Breast epithelium (tissue), 4 donors: ENCODE results near the gene ABCA13. TPM values are rescaled to one million over a fixed set of nuclear protein-coding genes. Genes with fewer than 3 reads are reported as not detected.

Experiments used
- DNase-seq, 2 donors: peaks; one replicate each; pipeline ENCODE4 v3.0.0-alpha.2; 2019; ENCODE audit warnings: low spot score in 2 of 2
- H3K27ac ChIP-seq, 2 donors: fragments of 200-600 bp; sonication (generic) in 1 of 2; one replicate each; pipeline ENCODE4 v1.5.1; 2016 to 2019; ENCODE audit warnings: mild to moderate bottlenecking in 1 of 2
- H3K27me3 ChIP-seq, 2 donors: fragments of 200-600 bp; sonication (generic) in 1 of 2; one replicate each; pipeline versions ENCODE4 v1.5.1 to v1.6.0; 2017 to 2019; ENCODE audit warnings: control low read depth in 1 of 2, mild to moderate bottlenecking in 1 of 2
- H3K36me3 ChIP-seq: fragments of 200-600 bp; one replicate; pipeline ENCODE4 v1.5.1; 2019
- H3K4me1 ChIP-seq, 2 donors: fragments of 200-600 bp; sonication (generic); one replicate each; pipeline ENCODE4 v1.5.1; 2016 to 2019; ENCODE audit warnings: control low read depth in 1 of 2
- H3K4me3 ChIP-seq, 3 donors: fragments of 200-600 bp; sonication (generic); 1 replicate in 2 of 3; 2 replicates in 1 of 3; pipeline ENCODE4 v1.5.1; 2016 to 2019; ENCODE audit warnings: mild to moderate bottlenecking in 3 of 3, moderate library complexity in 2 of 3
- H3K9me3 ChIP-seq, 2 donors: fragments of 200-600 bp; sonication (generic) in 1 of 2; one replicate each; pipeline ENCODE4 v1.5.1; 2016 to 2019; ENCODE audit warnings: control low read depth in 1 of 2
- CTCF ChIP-seq, 3 donors: fragments of 450-650 bp; IDR thresholded peaks; one replicate each; pipeline ENCODE4 v1.5.1; 2016 to 2017; ENCODE audit warnings: antibody characterized with exemption in 3 of 3, mild to moderate bottlenecking in 3 of 3, moderate library complexity in 3 of 3
- POLR2A ChIP-seq: fragments of 450-650 bp; IDR thresholded peaks from one replicate; pipeline ENCODE4 v1.6.1; 2016; ENCODE audit warnings: antibody characterized with exemption, mild to moderate bottlenecking, moderate library complexity
- POLR2AphosphoS5 ChIP-seq, 3 donors: sonication (generic); formaldehyde crosslinking; IDR thresholded peaks; one replicate each; pipeline ENCODE4 v1.6.1; 2017; ENCODE audit warnings: antibody characterized with exemption in 3 of 3
- intact Hi-C: fragments of 100-400 bp; cut with DNase I; formaldehyde crosslinking; loops from one replicate; pipeline ENCODE4 v1.15.1; 2023; ENCODE audit warnings: low total_unique reads
- total RNA-seq, 3 donors: library from RNA; depleted of rRNA; stranded (reverse); fragments of >200 nt; gene quantifications; one replicate each; pipeline ENCODE4 v1.1.0, GENCODE V29; 2016

Gene ABCA13
- total RNA-seq, 3 donors from 2014 or later, result under 0.01 to 0.29 (median under 0.01) TPM

- Histone ChIP-seq H3K9me3 (no peaks in the 10 kb centered on the region), H3K27ac (no peak overlapping the region), H3K4me1 (no peaks in the 10 kb centered on the region), H3K4me3 (no peak overlapping the region), H3K27me3 (no peaks in the 10 kb centered on the region), H3K36me3 (no peaks in the 10 kb centered on the region)
- no peak for TF ChIP-seq CTCF (IDR thresholded peaks at IDR 0.05)
- TF ChIP-seq POLR2AphosphoS5 (IDR thresholded peaks at IDR 0.05), result no peak
- TF ChIP-seq POLR2A, result no peak
- intact Hi-C loops, result no loop called here
- no peak for DNase-seq
These were observed 446.7 kb downstream of the ABCA13 start for GRCh38 chr7:48617993-48618392.

- no peaks in the 10 kb centered on the region for H3K27me3 ChIP-seq
- TF ChIP-seq POLR2AphosphoS5 (IDR thresholded peaks at IDR 0.05) (no peak), POLR2A (no peak), CTCF (IDR thresholded peaks at IDR 0.05) (no peak)
- no peak overlapping the region for H3K27ac ChIP-seq
- no peaks in the 10 kb centered on the region for H3K4me1 ChIP-seq
- DNase-seq, result no peak
- no peaks in the 10 kb centered on the region for H3K36me3 ChIP-seq
- H3K9me3 ChIP-seq, result no peaks in the 10 kb centered on the region
- H3K4me3 ChIP-seq, result no peak overlapping the region
- intact Hi-C loops, result no loop called here
These were observed 449.8 kb downstream of the ABCA13 start for GRCh38 chr7:48621076-48621475.

GRCh38 chr7:48627164-48627563 lies 455.9 kb downstream of the ABCA13 start:
- no peaks in the 10 kb centered on the region for H3K9me3 ChIP-seq
- DNase-seq, result no peak
- no peaks in the 10 kb centered on the region for H3K27me3 ChIP-seq
- no peak overlapping the region for H3K27ac ChIP-seq
- H3K4me1 ChIP-seq, result no peaks in the 10 kb centered on the region
- TF ChIP-seq POLR2A, result no peak
- no peak for TF ChIP-seq CTCF (IDR thresholded peaks at IDR 0.05)
- TF ChIP-seq POLR2AphosphoS5 (IDR thresholded peaks at IDR 0.05), result no peak
- H3K4me3 ChIP-seq, result no peak overlapping the region
- intact Hi-C loops, result no loop called here
- no peaks in the 10 kb centered on the region for H3K36me3 ChIP-seq

- Histone ChIP-seq H3K4me3 (no peak overlapping the region), H3K27me3 (no peaks in the 10 kb centered on the region), H3K27ac (no peak overlapping the region), H3K36me3 (no peaks in the 10 kb centered on the region), H3K9me3 (no peaks in the 10 kb centered on the region), H3K4me1 (no peaks in the 10 kb centered on the region)
- no peak for DNase-seq
- TF ChIP-seq CTCF (IDR thresholded peaks at IDR 0.05) (no peak), POLR2AphosphoS5 (IDR thresholded peaks at IDR 0.05) (no peak), POLR2A (no peak)
- intact Hi-C loops, result no loop called here
These were observed 457.6 kb downstream of the ABCA13 start for GRCh38 chr7:48628793-48629349.

GRCh38 chr7:48634116-48634632 lies 462.9 kb downstream of the ABCA13 start:
- H3K4me1 ChIP-seq, result no peaks in the 10 kb centered on the region
- intact Hi-C loops, result no loop called here

More at GRCh38 chr7:48634116-48634632, 462.9 kb downstream of the ABCA13 start:
- Histone ChIP-seq H3K4me3 (no peak overlapping the region), H3K9me3 (no peaks in the 10 kb centered on the region), H3K27ac (no peak overlapping the region), H3K27me3 (no peaks in the 10 kb centered on the region), H3K36me3 (no peaks in the 10 kb centered on the region)
- no peak for DNase-seq
- TF ChIP-seq CTCF (IDR thresholded peaks at IDR 0.05) (no peak), POLR2A (no peak), POLR2AphosphoS5 (IDR thresholded peaks at IDR 0.05) (no peak)
